Thoracic aorta (tissue), 2 donors: ENCODE measurements around the gene PPP4C. TPM values are rescaled to one million over a fixed set of nuclear protein-coding genes. Genes with fewer than 3 reads are reported as not detected.

Experiments
- ATAC-seq: fragments of 150-250 bp; one replicate; pipeline ENCODE4 v1.8.0; 2017; ENCODE audit warnings: low read depth; ENCODE audit not compliant: insufficient number of reproducible peaks, low FRiP score
- DNase-seq: peaks from one replicate; pipeline ENCODE4 v3.0.0-alpha.2; 2020; ENCODE audit warnings: low spot score
- H3K27ac ChIP-seq, 2 donors: fragments of 200-600 bp; sonication (generic); 1 replicate in 1 of 2; 2 replicates in 1 of 2; pipeline ENCODE4 v1.5.1; 2016; ENCODE audit warnings: mild to moderate bottlenecking in 2 of 2, moderate library complexity in 2 of 2
- H3K27me3 ChIP-seq: fragments of 200-600 bp; sonication (generic); replicated peaks from 2 replicates; pipeline ENCODE4 v1.6.0; 2016; ENCODE audit warnings: mild to moderate bottlenecking; ENCODE audit not compliant: insufficient read depth
- H3K36me3 ChIP-seq: fragments of 200-600 bp; sonication (generic); one replicate; pipeline ENCODE4 v1.5.1; 2016
- H3K4me1 ChIP-seq, 2 donors: fragments of 200-600 bp; sonication (generic); 1 replicate in 1 of 2; 2 replicates in 1 of 2; pipeline versions ENCODE4 v1.5.1 to v1.6.0; 2016; ENCODE audit warnings: low read depth in 2 of 2, mild to moderate bottlenecking in 1 of 2; ENCODE audit not compliant: control insufficient read depth in 1 of 2
- H3K4me3 ChIP-seq: fragments of 200-600 bp; sonication (generic); 2 replicates; pipeline ENCODE4 v1.5.1; 2016; ENCODE audit warnings: mild to moderate bottlenecking
- H3K9me3 ChIP-seq: fragments of 200-600 bp; sonication (generic); 2 replicates; pipeline ENCODE4 v1.5.1; 2016
- CTCF ChIP-seq: fragments of 200-600 bp; sonication (generic); IDR thresholded peaks from one replicate; pipeline ENCODE4 v1.5.1; 2019; ENCODE audit warnings: antibody characterized with exemption
- total RNA-seq, 2 donors: library from RNA; depleted of rRNA; stranded (reverse); fragments of >200 nt; gene quantifications; one replicate each; pipeline versions ENCODE4 v1.1.0 to v1.2.3, GENCODE V29; 2016

Gene PPP4C
- total RNA-seq, 2 donors from 2014 or later = 37.7 to 54.2 TPM

- TF ChIP-seq CTCF = no peak
- Histone ChIP-seq H3K4me3 (no peak overlapping the region), H3K27me3 (no peaks in the 10 kb centered on the region), H3K36me3 (no peaks in the 10 kb centered on the region), H3K9me3 (no peaks in the 10 kb centered on the region), H3K27ac (no peak overlapping the region), H3K4me1 (peaks cover 8 to 16% of the 10 kb centered on the region in 2 donors)
- no peak for ATAC-seq
- DNase-seq = no peak
Measured at GRCh38 chr16:30060346-30060745, 15.4 kb upstream of the PPP4C start.

GRCh38 chr16:30060836-30061554, 14.8 kb upstream of the PPP4C start:
- H3K4me1 ChIP-seq = peaks cover 8 to 16% of the 10 kb centered on the region in 2 donors
- DNase-seq = no peak
- no peaks in the 10 kb centered on the region for H3K36me3 ChIP-seq
- ATAC-seq = no peak
- H3K27ac ChIP-seq = no peak overlapping the region
- TF ChIP-seq CTCF = no peak
- H3K9me3 ChIP-seq = no peaks in the 10 kb centered on the region
- no peak overlapping the region for H3K4me3 ChIP-seq
- no peaks in the 10 kb centered on the region for H3K27me3 ChIP-seq

- DNase-seq (no peak), ATAC-seq (no peak)
- Histone ChIP-seq H3K27ac (peak overlapping the region; percentile 98 to 100), H3K9me3 (no peaks in the 10 kb centered on the region), H3K4me3 (peak overlapping the region; percentile 81), H3K4me1 (peaks cover 19 to 36% of the 10 kb centered on the region in 2 donors), H3K36me3 (peaks cover 14% of the 10 kb centered on the region), H3K27me3 (no peaks in the 10 kb centered on the region)
- TF ChIP-seq CTCF = no peak
Measured at GRCh38 chr16:30063278-30063892, 12.4 kb upstream of the PPP4C start.

GRCh38 chr16:30063893-30064728, 11.7 kb upstream of the PPP4C start:
- no peak for TF ChIP-seq CTCF

GRCh38 chr16:30064729-30065101, 11.1 kb upstream of the PPP4C start:
- no peak for DNase-seq

More at GRCh38 chr16:30063893-30064728, 11.7 kb upstream of the PPP4C start:
- DNase-seq (no peak), ATAC-seq (peak; percentile 12)
- peaks cover 24 to 44% of the 10 kb centered on the region in 2 donors for H3K4me1 ChIP-seq
- H3K4me3 ChIP-seq = peak overlapping the region; percentile 81
- H3K36me3 ChIP-seq = peaks cover 22% of the 10 kb centered on the region
- H3K27ac ChIP-seq = peak overlapping the region; percentile 98 to 100
- H3K9me3 ChIP-seq = no peaks in the 10 kb centered on the region
- no peaks in the 10 kb centered on the region for H3K27me3 ChIP-seq

More at GRCh38 chr16:30064729-30065101, 11.1 kb upstream of the PPP4C start:
- peaks cover 28 to 50% of the 10 kb centered on the region in 2 donors for H3K4me1 ChIP-seq
- ATAC-seq = peak; percentile 0
- H3K36me3 ChIP-seq = peaks cover 28% of the 10 kb centered on the region
- H3K4me3 ChIP-seq = peak overlapping the region; percentile 81
- no peak for TF ChIP-seq CTCF
- H3K9me3 ChIP-seq = no peaks in the 10 kb centered on the region
- no peaks in the 10 kb centered on the region for H3K27me3 ChIP-seq
- H3K27ac ChIP-seq = peak overlapping the region; percentile 98 to 100
